Prostate gland (tissue), 2 donors: ENCODE results near the gene SNX18. TPM values are rescaled to one million over a fixed set of nuclear protein-coding genes. Genes with fewer than 3 reads are reported as not detected.

ENCODE experiments used
- DNase-seq: peaks from one replicate; pipeline ENCODE4 v3.0.0-alpha.2; 2019; ENCODE audit warnings: low spot score
- H3K27ac ChIP-seq, 2 donors: fragments of 200-600 bp; sonication (generic); 2 replicates each; pipeline ENCODE4 v1.5.1; 2017 to 2019
- H3K27me3 ChIP-seq: fragments of 200-600 bp; sonication (generic); replicated peaks from 2 replicates; pipeline ENCODE4 v1.5.1; 2019; ENCODE audit not compliant: insufficient read depth
- H3K36me3 ChIP-seq, 2 donors: fragments of 200-600 bp; sonication (generic); 1 replicate in 1 of 2; 2 replicates in 1 of 2; pipeline versions ENCODE4 v1.5.1 to v1.8.1; 2017 to 2019
- H3K4me1 ChIP-seq: fragments of 200-600 bp; sonication (generic); replicated peaks from 2 replicates; pipeline ENCODE4 v1.5.1; 2019
- H3K4me3 ChIP-seq, 2 donors: fragments of 200-600 bp; sonication (generic); 2 replicates each; pipeline ENCODE4 v1.5.1; 2017 to 2019
- H3K9me3 ChIP-seq: fragments of 200-600 bp; sonication (generic); 2 replicates; pipeline ENCODE4 v1.5.1; 2017
- POLR2A ChIP-seq: fragments of 450-650 bp; IDR thresholded peaks from one replicate; pipeline ENCODE4 v1.6.1; 2016; ENCODE audit warnings: antibody characterized with exemption, mild to moderate bottlenecking
- POLR2AphosphoS5 ChIP-seq: sonication (generic); formaldehyde crosslinking; IDR thresholded peaks from one replicate; pipeline ENCODE4 v1.6.1; 2017; ENCODE audit warnings: antibody characterized with exemption
- WGBS: methylation state at CpG from one replicate; pipeline ENCODE4 v1.1.5; 2018; 5-methylcytosine and 5-hydroxymethylcytosine counted together
- intact Hi-C: fragments of 100-400 bp; cut with DNase I; formaldehyde crosslinking; loops from one replicate; pipeline ENCODE4 v1.14.2; 2022
- total RNA-seq, 2 donors: library from RNA; depleted of rRNA; stranded (reverse); fragments of >200 nt; gene quantifications; one replicate each; pipeline ENCODE4 v1.1.0, GENCODE V29; 2016
- TF ChIP-seq, protein P1 (sequence below), 4 experiments: fragments of 200-600 bp in 2 of 4; fragments of 450-650 bp in 2 of 4; sonication (generic) in 2 of 4; IDR thresholded peaks; 1 replicate in 3 of 4; 2 replicates in 1 of 4; pipeline ENCODE4 v1.5.1; 2016 to 2019; ENCODE audit warnings: antibody characterized with exemption in 4 of 4, mild to moderate bottlenecking in 2 of 4, moderate library complexity in 2 of 4

The SNX18 gene
- total RNA-seq, 2 donors from 2014 or later: 26.3 to 80.4 TPM

DNA sequence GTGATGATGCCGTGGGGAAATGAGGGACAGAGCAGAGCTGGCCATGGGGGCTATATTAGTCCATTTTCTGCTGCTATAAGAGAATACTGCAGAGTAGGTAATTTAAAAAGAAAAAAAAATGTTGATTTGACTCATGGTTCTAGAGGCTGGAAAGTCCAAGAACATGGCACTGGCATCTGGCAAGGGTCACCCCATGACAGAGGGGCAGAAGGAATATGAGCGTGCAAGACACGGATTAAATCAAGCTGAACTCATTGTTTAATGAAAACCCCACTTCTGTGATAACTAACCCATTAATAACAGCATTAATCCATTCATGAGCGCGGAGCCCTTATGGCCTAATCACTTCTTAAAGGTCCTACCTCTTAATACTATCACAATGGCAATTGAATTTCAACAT, 68.8 kb downstream of the SNX18 start:
- Histone ChIP-seq H3K27me3 (no peaks in the 10 kb centered on the region), H3K4me3 (no peak overlapping the region), H3K9me3 (no peaks in the 10 kb centered on the region), H3K4me1 (no peaks in the 10 kb centered on the region), H3K36me3 (no peaks in the 10 kb centered on the region), H3K27ac (no peak overlapping the region)
- TF ChIP-seq POLR2A (no peak), POLR2AphosphoS5 (no peak)
- TF ChIP-seq, protein P1, sequence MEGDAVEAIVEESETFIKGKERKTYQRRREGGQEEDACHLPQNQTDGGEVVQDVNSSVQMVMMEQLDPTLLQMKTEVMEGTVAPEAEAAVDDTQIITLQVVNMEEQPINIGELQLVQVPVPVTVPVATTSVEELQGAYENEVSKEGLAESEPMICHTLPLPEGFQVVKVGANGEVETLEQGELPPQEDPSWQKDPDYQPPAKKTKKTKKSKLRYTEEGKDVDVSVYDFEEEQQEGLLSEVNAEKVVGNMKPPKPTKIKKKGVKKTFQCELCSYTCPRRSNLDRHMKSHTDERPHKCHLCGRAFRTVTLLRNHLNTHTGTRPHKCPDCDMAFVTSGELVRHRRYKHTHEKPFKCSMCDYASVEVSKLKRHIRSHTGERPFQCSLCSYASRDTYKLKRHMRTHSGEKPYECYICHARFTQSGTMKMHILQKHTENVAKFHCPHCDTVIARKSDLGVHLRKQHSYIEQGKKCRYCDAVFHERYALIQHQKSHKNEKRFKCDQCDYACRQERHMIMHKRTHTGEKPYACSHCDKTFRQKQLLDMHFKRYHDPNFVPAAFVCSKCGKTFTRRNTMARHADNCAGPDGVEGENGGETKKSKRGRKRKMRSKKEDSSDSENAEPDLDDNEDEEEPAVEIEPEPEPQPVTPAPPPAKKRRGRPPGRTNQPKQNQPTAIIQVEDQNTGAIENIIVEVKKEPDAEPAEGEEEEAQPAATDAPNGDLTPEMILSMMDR (IDR thresholded peaks at IDR 0.05): no peak
- intact Hi-C loops: no loop called here
- no peak for DNase-seq
- WGBS: 96% methylated on average over 5 of the region's 5 CpGs

- DNase-seq: no peak
- WGBS: 88% methylated on average over 4 of the region's 4 CpGs
- H3K4me3 ChIP-seq: no peak overlapping the region
- no peaks in the 10 kb centered on the region for H3K36me3 ChIP-seq
- no peaks in the 10 kb centered on the region for H3K9me3 ChIP-seq
- H3K4me1 ChIP-seq: no peaks in the 10 kb centered on the region
- H3K27me3 ChIP-seq: no peaks in the 10 kb centered on the region
- TF ChIP-seq POLR2A (no peak), POLR2AphosphoS5 (no peak)
- TF ChIP-seq, protein P1 (IDR thresholded peaks at IDR 0.05): no peak
- H3K27ac ChIP-seq: no peak overlapping the region
- intact Hi-C loops: no loop called here
Observed at GRCh38 chr5:54589786-54590185, 72.2 kb downstream of the SNX18 start.

DNA sequence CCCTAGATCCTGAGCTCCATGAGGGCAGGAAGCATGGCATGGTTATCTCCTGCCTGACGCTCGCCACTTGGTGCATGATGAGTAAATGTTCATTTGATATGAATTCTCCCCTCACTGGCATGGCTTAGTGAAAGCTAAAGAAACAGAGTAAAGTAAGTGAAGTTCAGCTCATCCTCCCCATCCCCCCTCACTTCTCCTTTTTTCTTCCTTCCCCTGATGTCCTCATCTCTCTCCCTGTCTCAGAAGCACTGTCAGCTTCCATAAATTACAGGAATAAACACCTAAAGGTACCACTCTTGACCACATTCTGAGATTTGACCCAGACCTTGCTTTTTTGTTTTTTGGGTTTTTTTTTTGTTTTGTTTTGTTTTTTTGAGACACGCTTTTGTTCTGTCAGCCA, 73.3 kb downstream of the SNX18 start:
- DNase-seq: no peak
- Histone ChIP-seq H3K4me1 (no peaks in the 10 kb centered on the region), H3K36me3 (no peaks in the 10 kb centered on the region), H3K27me3 (no peaks in the 10 kb centered on the region), H3K4me3 (no peak overlapping the region), H3K27ac (no peak overlapping the region), H3K9me3 (no peaks in the 10 kb centered on the region)
- intact Hi-C loops: no loop called here
- TF ChIP-seq POLR2A: no peak
- TF ChIP-seq, protein P1 (IDR thresholded peaks at IDR 0.05): no peak
- TF ChIP-seq POLR2AphosphoS5: no peak
- WGBS: 89% methylated on average over 3 of the region's 3 CpGs

GRCh38 chr5:54593779-54594178, 76.2 kb downstream of the SNX18 start:
- no peak for DNase-seq
- Histone ChIP-seq H3K27me3 (no peaks in the 10 kb centered on the region), H3K27ac (no peak overlapping the region), H3K4me1 (no peaks in the 10 kb centered on the region), H3K9me3 (no peaks in the 10 kb centered on the region), H3K4me3 (no peak overlapping the region), H3K36me3 (no peaks in the 10 kb centered on the region)
- TF ChIP-seq POLR2A (no peak), POLR2AphosphoS5 (no peak)
- TF ChIP-seq, protein P1 (IDR thresholded peaks at IDR 0.05): no peak
- intact Hi-C loops: no loop called here

GRCh38 chr5:54594181-54594580, 76.6 kb downstream of the SNX18 start:
- no peaks in the 10 kb centered on the region for H3K27me3 ChIP-seq
- no peaks in the 10 kb centered on the region for H3K9me3 ChIP-seq
- no peak overlapping the region for H3K27ac ChIP-seq
- H3K36me3 ChIP-seq: no peaks in the 10 kb centered on the region
- no peak overlapping the region for H3K4me3 ChIP-seq
- no peak for DNase-seq
- intact Hi-C loops: no loop called here
- no peaks in the 10 kb centered on the region for H3K4me1 ChIP-seq
- TF ChIP-seq, protein P1 (IDR thresholded peaks at IDR 0.05): no peak
- TF ChIP-seq POLR2AphosphoS5: no peak
- TF ChIP-seq POLR2A: no peak
